KOPT-K1 (cell line): ENCODE data around the gene JAKMIP1.

Experiments used
- H3K27ac ChIP-seq: fragments of 200-600 bp; sonication (generic); 2 replicates; pipeline ENCODE4 v1.5.1; 2016; ENCODE audit warnings: antibody characterized with exemption, mild to moderate bottlenecking, low read depth, low read length; ENCODE audit not compliant: poor library complexity, severe bottlenecking
- H3K36me3 ChIP-seq: fragments of 200-600 bp; sonication (generic); 2 replicates; pipeline ENCODE4 v1.5.1; 2017; ENCODE audit warnings: antibody characterized with exemption, mild to moderate bottlenecking, low read length, moderate library complexity; ENCODE audit not compliant: insufficient read depth
- H3K9me3 ChIP-seq: fragments of 200-600 bp; sonication (generic); 2 replicates; pipeline ENCODE4 v1.5.1; 2017; ENCODE audit warnings: antibody characterized with exemption, low read length, mild to moderate bottlenecking; ENCODE audit not compliant: insufficient read depth, poor library complexity, severe bottlenecking

Gene JAKMIP1

DNA sequence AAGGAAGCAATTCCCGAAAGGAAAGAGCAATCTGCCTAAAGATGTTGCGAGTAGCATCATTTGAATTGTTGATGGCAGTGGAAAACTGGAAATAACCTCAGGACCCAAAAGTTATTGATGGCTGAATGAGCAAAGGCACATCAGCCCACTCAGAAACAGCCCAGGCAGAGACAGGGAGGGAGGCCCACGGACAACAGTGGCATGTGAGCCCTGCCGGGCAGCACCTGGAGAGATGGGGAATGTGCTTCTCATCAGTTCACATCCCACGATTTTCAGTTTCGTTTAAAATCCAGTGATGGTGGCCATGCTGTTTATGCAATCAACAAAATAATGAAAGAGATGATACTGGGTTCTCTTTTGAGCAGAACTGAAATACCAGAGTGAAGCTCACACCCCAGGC lies 80.0 kb downstream of the JAKMIP1 start:
- Histone ChIP-seq H3K27ac (no peak overlapping the region), H3K9me3 (no peaks in the 10 kb centered on the region), H3K36me3 (peaks cover 41% of the 10 kb centered on the region)

DNA sequence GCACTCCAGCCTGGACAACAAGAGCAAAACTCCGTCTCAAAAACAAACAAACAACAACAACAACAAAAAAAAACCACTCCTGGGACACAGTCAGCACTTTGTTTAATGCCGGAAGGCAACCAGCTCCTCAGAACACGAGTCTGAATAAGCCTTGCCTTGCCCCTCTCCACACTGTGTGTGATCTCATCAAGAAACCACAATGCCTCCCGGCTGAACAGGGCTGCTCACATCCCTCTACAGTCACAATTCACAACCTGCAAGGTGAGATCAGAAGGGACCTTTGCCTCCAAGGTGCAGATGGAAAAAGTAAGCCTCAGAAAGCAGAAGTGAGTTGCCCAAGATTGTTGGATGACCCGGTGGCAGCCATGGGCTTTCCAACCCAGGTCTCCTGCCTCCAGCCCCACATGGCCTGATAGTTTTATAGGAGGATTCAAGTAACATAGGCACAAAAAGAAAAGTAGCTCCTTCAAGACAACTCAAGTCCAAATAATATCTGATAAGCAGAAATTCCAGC lies 80.8 kb downstream of the JAKMIP1 start:
- H3K9me3 ChIP-seq: no peaks in the 10 kb centered on the region

DNA sequence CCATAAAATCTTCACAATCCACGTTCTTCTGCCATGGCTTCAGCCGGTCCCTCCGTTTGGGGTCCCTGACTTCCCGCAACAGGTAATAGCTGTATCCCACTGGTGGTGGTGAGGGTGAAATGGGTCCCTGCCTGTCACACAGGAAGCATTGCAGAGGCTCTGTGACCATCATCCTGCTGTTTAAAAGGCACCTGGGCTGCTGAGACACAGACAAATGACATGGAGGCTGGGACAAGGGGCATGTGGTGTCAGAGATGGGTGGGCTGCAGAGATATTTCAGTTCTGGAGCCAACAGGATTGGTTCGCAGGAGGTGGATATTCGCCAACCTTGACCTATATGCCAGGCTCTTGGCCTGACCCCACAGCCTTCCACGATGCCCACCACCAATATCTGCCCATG lies 82.1 kb downstream of the JAKMIP1 start:
- Histone ChIP-seq H3K27ac (no peak overlapping the region), H3K9me3 (no peaks in the 10 kb centered on the region)

More for the DNA sequence above, 80.8 kb downstream of the JAKMIP1 start:
- peak overlapping the region; percentile 5 for H3K27ac ChIP-seq
- H3K36me3 ChIP-seq: peaks cover 45% of the 10 kb centered on the region

DNA sequence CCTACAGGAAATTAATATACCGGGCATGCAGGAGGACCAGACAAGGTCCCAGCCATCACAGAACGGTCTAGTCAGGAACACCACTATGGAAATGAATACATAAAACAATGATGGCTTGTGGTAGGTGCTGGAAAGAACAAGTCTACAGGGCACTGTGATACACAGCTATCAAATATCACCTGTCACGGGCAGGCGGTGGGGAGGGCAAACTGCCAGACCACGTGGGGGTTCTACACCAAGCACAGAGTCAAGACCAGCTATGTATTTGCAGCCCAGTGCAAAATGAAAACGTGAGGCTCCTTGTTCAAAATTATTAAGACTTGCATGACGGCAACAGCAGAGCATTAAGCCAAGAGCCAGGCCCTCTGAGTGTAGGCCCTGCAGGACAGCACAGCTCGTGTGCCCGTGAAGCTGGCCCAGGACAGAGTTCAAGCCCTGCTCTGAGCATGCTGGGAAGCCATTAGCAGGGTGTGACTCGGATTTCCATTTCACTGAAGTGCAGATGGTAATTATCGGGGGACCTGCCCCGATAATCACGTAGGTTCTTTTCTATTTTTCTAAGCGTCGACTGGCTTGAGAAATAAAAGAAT lies 83.6 kb downstream of the JAKMIP1 start:
- Histone ChIP-seq H3K36me3 (peaks cover 72% of the 10 kb centered on the region), H3K27ac (no peak overlapping the region), H3K9me3 (no peaks in the 10 kb centered on the region)

More for the DNA sequence above, 82.1 kb downstream of the JAKMIP1 start:
- H3K36me3 ChIP-seq: peaks cover 58% of the 10 kb centered on the region

DNA sequence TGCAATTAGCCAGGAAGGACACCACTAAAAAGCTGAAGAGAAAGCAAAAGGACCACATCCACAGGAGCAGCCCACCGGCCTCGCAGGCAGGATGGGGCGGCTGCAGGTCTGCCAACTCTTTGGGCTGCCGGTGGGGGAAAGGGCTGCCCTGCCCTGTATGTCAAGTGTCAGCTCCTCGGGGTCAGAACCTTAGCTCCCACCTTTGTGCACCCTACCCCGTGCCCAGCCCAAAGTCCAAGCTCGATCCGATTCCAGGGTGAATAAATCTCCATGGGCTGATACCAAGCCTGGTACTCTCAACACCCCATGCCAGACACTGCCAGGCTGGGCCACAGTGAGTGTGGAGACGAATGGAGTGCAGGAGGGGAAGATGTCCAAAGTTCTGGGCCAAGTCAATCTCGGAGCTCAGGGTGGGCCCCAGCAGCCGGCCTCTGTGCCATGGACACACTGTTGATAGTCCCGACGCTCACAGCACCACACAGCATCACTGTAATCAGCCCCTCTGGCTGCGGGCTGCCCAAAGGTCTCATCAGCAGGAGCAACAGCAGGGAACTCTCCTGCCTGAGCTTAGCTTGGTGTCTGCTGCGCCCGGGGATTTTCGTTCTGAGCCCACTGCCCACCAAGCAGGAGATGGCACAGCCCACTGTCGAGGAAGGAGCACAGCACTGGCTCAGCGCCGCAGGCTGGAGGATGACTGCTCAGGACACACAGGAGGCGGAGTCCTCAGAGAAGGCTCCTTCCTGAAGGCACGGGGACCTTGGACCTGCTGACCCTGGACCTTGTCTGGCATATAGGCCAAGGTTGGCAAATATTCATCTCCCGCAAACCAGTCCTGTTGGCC lies 84.4 kb downstream of the JAKMIP1 start:
- H3K36me3 ChIP-seq: peaks cover 76% of the 10 kb centered on the region
- H3K9me3 ChIP-seq: no peaks in the 10 kb centered on the region
- no peak overlapping the region for H3K27ac ChIP-seq

DNA sequence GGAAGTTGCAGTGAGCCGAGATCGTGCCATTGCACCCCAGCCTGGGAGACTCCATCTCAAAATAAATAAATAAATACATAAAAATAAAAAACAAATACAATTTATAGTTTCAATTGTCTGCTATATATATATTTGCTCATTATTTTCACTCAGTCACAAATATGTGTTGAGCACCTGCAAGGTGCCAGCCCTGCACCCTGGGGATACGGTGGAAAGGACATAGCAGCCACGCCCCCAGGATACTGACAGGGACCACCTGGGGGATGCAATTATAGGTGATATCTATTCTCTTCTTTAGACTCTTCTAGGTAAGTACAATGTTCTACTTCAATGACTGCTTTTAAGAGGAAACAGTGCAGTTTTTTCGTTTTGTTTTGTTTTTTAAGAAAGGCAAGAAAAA lies 85.0 kb downstream of the JAKMIP1 start:
- H3K9me3 ChIP-seq: no peaks in the 10 kb centered on the region
- H3K27ac ChIP-seq: no peak overlapping the region
- H3K36me3 ChIP-seq: peaks cover 78% of the 10 kb centered on the region

DNA sequence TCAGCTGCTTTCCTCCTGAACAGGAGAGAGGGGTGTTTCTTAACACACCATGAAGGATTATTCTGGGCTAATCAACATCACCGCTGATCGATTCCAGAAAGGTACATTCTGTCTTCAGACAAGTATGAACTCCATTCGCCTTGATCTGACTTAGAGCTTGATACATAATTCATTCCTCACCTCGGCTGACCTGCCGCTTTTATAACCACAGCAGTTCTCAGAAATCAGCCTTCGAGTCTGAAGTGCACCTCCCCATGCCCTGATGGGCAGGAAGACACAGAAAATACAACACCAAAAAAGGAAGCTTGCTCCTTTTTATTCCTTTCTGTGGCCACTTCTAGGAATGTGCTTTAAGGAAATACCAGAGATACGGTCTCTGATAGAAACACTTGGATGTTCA lies 85.7 kb downstream of the JAKMIP1 start:
- no peak overlapping the region for H3K27ac ChIP-seq
- no peaks in the 10 kb centered on the region for H3K9me3 ChIP-seq
- H3K36me3 ChIP-seq: peaks cover 81% of the 10 kb centered on the region

DNA sequence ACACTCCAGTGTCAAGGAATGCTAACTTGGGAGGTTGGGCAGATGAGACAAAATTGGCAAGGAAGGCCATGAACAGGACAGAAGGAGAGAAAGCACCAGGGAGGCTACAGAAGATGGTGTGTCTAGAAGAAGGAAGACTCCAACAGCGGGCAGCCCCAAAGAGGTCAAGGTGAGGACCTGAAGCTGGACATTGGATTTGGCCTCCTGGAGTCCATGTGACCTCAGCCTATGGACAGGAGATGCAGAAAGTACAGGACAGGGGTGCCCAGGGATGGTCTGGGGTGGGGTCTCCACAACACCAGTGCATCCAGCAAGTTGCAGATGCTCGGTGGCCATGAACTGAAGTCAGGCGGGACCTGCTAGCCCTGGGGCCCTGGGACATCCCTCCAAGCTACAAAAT lies 86.2 kb downstream of the JAKMIP1 start:
- no peaks in the 10 kb centered on the region for H3K9me3 ChIP-seq
- H3K36me3 ChIP-seq: peaks cover 83% of the 10 kb centered on the region
- no peak overlapping the region for H3K27ac ChIP-seq

DNA sequence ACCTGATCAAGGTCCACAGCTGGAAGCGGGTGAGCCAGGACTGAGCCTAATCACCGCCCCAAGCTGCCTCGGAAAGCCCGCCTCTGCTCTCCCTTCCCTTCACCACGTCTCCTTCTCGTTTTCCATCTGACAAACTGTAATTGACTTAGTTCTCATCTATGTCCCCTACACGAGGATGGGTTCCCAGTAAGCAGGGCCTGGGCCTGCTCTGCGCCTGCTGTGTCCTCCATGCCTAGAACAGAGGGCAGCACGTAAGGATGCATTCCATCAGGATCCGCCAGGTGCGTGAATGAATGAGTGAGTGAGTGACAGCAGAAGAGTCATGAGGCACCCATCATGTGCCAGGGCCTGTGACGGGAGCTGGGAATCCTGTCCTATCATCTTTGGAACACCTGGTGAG lies 86.7 kb downstream of the JAKMIP1 start:
- Histone ChIP-seq H3K27ac (no peak overlapping the region), H3K9me3 (no peaks in the 10 kb centered on the region), H3K36me3 (peaks cover 83% of the 10 kb centered on the region)

DNA sequence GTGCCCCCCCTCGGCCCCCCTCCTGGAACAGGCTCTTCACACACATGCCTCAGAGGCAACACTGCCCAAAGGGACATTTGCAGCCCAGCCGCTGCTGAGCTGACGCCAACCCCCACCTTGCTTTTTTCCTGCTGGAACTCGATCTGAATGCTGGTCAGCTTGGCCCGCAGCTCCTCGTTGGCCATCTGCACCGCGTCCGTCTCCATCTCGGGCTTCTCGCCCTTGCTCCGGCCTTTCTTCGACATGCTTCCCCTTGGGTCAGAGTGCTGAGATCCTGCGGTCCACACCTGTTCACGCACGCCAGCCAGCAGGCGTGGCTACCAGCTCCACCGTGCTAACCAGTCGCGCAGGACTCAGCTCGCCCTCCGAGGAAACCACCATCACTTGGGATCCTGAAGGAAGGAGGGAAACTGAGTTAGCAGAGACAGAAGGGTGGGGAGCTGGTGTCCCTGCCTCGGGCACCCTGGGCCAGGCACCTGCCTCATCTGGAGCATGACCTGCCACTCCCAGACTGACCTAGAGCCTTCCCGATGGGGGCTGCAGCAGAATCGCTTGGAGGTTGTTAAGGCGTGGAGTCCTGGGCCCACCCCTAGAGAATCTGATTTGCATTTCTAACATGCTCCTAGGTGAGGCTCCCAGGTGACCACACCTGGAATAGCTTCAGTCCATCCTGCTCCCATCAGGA lies 87.6 kb downstream of the JAKMIP1 start:
- H3K36me3 ChIP-seq: peaks cover 86% of the 10 kb centered on the region
- H3K9me3 ChIP-seq: no peaks in the 10 kb centered on the region
- H3K27ac ChIP-seq: no peak overlapping the region

DNA sequence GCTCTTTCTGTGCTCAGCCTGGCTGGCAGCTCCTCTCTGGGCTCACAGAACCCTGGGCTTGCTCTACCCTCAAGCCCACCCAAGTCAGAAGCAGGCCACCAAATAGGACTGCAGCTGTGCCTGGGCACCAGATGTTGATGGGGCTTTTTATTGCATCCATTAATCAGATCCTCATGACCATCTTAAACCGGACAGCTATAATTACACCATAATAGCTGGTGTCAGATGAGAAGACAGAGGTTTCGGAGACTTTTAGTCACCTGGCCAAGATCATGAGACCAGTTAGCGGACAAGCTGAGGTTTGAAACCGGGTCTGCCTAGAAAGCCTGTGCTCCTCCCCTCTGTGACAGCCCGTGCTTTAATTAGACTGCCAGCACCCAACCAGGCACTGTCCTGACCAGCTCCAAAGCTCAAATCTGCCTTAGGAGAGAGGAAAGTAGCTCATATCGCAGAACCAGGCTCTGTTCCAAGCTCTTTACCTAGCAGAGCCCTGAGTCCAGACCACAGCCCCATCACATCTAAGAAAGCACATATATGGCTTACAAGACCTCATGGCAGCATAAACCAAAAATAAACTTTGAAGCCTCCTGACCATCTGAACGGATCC lies 88.9 kb downstream of the JAKMIP1 start:
- no peaks in the 10 kb centered on the region for H3K9me3 ChIP-seq
- no peak overlapping the region for H3K27ac ChIP-seq
- peaks cover 94% of the 10 kb centered on the region for H3K36me3 ChIP-seq

DNA sequence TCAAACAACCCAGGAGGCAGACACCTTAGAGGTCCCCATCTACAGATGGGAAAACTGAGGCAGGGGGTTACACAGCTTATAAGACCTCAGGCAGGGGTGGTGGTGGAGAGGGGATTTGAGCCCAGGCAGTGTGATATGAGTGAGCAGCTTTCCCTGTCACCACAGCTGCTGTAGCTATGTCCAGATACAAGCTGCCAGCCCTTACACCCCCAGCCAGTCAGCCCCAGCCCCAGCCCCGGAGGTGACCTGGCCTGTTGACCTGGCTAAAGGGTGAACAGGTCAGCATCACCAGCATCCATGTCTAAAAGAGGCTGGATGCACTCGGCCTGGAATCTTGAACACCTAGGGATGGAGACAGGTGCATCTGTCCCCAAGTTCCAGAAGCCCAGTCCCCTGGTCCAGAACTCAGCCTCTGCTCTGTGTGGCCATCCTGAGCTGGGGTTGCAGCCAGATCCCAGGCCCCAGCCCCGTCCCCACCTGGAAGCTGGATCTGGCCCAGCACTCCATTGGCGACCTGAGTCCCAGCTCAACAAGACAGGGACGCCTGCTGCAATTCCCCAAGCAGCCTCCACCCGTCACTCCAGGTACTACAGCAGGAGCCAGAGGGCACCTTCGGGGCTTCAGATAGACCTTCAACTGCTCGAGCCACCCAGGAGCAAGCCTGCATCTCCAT lies 89.5 kb downstream of the JAKMIP1 start:
- H3K27ac ChIP-seq: no peak overlapping the region
- H3K9me3 ChIP-seq: no peaks in the 10 kb centered on the region

DNA sequence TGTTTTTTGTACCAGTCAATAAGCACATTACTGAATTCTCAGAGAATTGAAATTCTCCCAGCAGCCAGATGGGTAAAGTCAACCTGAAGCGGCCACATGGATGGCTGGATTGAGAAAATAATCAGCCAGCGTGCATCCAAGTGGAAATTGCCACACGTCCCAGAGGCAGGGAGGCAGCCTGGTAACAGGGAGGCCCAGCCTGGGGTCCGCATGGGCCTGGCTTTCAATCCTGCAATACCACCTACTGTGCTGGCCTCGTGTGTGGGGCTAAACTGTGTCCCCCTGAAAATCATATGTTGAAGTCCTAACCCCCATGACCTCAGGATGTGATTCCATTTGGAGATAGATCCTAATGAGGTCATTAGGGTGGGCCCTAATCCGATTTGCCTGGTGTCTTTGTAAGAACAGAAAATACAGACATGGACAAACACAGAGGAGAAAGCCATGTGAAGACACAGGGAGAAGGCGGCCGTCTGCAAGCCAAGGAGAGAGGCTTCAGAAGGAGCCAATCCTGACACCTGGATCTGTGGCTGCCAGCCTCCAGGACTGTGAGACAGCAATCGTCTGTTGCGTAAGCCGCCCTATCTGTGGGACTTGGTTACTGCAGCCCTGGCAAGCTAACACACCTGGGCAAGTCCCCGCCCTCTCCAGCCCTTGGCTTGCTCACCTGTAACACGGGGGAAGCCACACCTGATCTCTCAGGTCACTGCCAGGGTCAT lies 90.3 kb downstream of the JAKMIP1 start:
- Histone ChIP-seq H3K36me3 (peaks cover 98% of the 10 kb centered on the region), H3K9me3 (no peaks in the 10 kb centered on the region), H3K27ac (no peak overlapping the region)

More for the DNA sequence above, 89.5 kb downstream of the JAKMIP1 start:
- H3K36me3 ChIP-seq: peaks cover 94% of the 10 kb centered on the region

DNA sequence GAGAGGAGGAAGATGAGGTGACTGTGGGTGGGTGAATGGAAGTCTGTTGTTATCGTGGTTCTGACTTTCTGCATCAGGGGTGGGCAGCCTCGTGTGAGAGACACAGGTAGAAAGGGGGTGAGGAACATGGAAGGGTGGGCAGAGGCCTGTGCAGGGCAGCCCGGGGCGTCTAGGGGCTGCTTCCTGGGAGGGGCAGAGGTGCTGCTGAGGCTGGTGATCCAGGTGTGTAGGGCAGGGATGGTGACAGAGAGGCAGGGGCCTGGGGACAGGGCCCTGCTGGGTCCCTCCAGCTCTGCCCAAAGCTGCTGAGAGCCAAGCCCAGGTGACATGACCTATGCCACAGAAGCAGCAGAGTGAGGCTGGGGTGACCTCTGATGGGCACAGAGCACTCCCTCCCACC lies 92.5 kb downstream of the JAKMIP1 start:
- H3K36me3 ChIP-seq: peaks cover 98% of the 10 kb centered on the region
- no peaks in the 10 kb centered on the region for H3K9me3 ChIP-seq
- no peak overlapping the region for H3K27ac ChIP-seq
